CMK (cell line): ENCODE data around the gene SLC25A47.
"Not testable (repeated sequence)": the region's sequence is repeated elsewhere in the genome, so short reads cannot be mapped to it uniquely, and the experiment has no call there.

Source experiments
- DNase-seq: peaks from one replicate; pipeline ENCODE4 v3.0.0-alpha.2; 2010; ENCODE audit warnings: low read depth

The SLC25A47 gene

DNA sequence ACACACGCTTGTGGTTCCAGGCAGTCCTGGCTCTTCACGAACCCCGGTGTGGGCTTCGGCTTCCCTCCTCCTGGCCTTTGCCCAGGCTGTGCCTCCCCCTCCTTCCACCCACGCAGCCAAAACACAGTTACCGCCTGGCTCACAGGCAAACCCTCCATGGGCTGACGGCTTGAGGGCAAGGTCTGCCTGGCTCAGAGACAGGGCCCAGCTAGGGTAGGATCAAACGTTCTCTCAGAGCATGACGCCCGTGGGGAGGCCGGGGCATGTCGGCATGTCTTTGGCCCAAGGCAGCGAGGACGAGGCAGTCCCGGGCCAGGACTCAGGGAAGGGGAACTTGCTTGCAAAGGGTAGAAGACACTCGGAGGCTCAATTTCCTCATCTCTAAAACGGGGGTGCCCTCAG, 2.1 kb downstream of the SLC25A47 start:
- DNase-seq: no peak

GRCh38 chr14:100325958-100326357, 2.8 kb downstream of the SLC25A47 start:
- DNase-seq: no peak

DNA sequence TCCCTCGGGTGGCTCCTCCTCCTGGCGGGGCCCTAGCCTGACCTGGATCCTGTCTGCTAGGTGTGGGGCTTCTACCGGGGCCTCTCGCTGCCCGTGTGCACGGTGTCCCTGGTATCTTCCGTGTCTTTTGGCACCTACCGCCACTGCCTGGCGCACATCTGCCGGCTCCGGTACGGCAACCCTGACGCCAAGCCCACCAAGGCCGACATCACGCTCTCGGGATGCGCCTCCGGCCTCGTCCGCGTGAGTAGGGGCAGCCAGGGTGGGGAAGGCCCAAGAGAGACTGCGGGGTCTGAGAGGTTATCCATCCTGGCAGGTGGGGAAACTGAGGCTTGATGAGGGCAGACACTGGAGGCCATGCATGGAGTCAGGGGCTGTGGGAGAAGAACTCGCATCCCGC, 4.0 kb downstream of the SLC25A47 start:
- DNase-seq: no peak

- DNase-seq: no peak
Observed at GRCh38 chr14:100328495-100329163, 5.5 kb downstream of the SLC25A47 start.

GRCh38 chr14:100329233-100330006, 6.3 kb downstream of the SLC25A47 start:
- no peak for DNase-seq

DNA sequence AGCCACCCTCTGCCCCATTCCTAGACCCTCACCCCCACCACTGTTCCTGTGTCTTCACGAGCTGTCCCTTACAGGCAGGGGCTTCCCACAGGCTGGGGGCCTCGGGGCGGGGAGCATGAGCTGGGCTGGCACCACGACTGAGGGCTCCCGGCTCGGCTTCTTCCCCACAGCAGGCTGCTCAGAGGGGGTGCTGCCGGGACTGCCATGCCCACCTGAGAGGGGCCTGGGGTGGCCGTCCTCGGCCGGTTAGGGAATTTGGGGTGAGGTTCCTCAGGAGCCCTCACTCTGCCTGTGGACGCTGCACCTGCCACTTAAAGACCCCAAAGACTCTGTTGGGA, 6.8 kb downstream of the SLC25A47 start:
- DNase-seq: no peak

- no peak for DNase-seq
Observed at GRCh38 chr14:100330388-100330931, 7.3 kb downstream of the SLC25A47 start.

DNA sequence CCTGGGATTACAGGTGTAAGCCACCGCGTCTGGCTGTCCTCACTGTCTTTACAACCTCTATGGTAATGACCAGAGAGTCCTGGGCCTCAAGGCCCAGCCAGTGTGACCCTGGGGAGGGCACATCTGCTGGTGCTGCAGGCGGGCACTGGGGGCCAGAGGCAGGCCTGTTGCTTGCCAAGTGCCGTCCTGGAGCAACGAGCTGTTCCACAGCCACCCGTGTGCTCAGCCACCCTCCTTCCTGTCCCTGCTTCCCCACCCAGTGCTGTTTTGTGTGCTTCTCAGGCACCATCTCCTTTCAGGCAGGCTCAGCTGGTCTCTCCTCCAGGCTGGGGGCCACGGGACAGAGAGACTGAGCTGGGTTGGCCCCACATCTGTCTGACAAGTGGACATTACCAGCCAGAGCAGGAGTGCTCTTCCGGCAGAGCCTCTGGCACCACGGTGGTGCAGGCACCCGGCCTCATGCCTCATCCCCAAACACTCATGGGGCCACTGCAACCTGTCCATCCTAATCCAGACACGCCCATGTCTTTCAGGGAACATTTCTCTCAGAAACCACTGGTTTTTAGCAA, 9.0 kb downstream of the SLC25A47 start:
- no peak for DNase-seq

DNA sequence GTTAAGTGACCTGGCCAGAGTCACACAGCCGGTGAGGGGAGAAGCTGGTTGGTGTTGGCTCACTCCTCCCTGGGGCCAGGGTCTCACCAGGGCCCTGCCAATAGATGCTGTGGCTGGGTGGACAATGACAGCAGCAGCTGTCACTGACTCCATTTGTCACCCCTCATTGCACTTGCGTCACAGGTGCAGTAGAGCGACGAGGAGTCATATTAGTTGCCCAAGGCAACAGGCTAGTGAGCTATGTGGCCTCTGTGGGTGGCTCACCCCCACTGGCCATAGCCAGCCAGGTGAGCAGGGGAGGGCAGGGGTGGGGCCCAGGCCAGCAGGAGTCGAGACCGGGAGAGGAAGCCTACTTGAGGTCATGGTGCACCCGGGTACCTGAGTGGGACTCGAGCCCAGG, 9.7 kb downstream of the SLC25A47 start:
- DNase-seq: no peak

- no peak for DNase-seq
Observed at GRCh38 chr14:100333311-100333710, 10.2 kb downstream of the SLC25A47 start.

- DNase-seq: no peak
Observed at GRCh38 chr14:100333827-100334226, 10.7 kb downstream of the SLC25A47 start.

DNA sequence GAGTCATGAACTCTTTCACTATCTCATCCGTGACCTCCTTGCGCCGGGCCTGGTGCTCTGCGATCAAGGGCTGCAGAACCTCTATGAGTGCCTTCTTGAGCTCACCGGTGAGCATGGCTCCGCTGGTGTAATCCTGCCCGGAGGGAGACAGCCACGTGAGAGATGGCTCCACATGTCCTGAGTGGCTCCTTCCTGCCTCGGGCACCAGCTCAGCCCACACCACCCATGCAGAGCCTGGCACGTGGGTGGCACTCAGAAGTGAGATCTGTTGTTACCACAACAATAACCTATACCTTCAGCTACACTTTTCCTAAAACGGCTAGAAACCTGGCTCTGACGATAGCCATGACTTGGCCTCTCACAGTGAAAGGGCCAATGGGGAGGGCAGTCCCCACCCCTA, 11.8 kb downstream of the SLC25A47 start:
- DNase-seq: no peak

- no peak for DNase-seq
Observed at GRCh38 chr14:100336618-100337530, 13.7 kb downstream of the SLC25A47 start.

GRCh38 chr14:100339766-100340422, 16.8 kb downstream of the SLC25A47 start:
- no peak for DNase-seq

DNA sequence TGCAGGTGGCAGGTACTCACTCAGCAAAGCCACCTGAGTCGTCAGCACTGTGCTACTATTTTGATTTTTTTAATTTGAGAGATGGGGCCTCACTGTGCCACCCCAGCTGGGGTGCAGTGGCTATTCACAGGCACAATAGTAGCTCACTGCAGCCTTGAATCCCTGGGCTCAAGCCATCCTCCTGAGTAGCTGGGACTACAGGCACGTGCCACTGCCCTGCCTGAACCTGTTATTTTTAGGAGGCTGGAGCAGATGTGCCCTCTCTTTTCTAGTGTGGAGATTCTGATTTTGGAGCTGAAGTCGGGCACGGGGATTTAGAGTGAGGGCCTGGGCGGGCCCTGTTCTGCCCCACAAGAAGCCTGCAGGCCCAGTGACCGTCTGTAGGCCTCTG, 17.3 kb downstream of the SLC25A47 start:
- no peak for DNase-seq

- no peak for DNase-seq
Observed at GRCh38 chr14:100341301-100342031, 18.3 kb downstream of the SLC25A47 start.

DNA sequence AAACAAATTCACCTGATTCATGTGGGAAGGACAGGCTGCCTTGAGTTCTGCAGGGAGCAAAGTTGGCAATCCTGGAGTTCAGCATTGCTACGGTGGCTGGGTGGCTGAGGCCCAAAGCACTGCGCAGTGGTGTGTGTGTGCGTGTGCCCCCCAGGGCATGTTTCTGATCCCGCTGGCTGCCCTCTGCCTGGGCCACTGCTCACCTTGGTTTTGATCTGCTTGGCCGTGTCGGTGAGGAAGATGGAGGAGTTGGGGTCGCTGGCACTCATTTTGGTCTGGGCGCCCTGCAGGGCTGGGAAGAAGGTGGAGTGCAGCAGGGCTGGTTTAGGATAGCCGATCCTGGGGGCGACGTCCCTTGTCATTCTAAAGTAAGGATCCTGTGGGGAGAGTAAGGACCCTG, 19.1 kb downstream of the SLC25A47 start:
- DNase-seq: no peak

GRCh38 chr14:100342826-100343225, 19.7 kb downstream of the SLC25A47 start:
- not testable (repeated sequence) for DNase-seq

DNA sequence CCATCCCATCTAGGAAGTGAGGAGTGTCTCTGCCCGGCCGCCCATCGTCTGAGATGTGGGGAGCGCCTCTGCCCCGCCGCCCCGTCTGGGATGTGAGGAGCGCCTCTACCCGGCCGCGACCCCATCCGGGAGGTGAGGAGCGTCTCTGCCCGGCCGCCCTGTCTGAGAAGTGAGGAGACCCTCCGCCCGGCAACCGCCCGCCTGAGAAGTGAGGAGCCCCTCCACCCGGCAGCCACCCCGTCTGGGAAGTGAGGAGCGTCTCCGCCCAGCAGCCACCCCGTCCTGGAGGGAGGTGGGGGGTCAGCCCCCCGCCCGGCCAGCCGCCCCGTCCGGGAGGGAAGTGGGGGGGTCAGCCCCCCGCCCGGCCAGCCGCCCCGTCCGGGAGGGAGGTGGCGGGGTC, 21.5 kb downstream of the SLC25A47 start:
- DNase-seq: not testable (repeated sequence)

- DNase-seq: no peak
Observed at GRCh38 chr14:100345711-100346110, 22.6 kb downstream of the SLC25A47 start.
